Spleen (tissue), 11 donors: ENCODE data around the gene TSFM. TPM values are rescaled to one million over a fixed set of nuclear protein-coding genes. Genes with fewer than 3 reads are reported as not detected.

ENCODE experiments used
- DNase-seq: peaks from one replicate; pipeline ENCODE4 v3.0.0-alpha.2; 2020
- H3K27ac ChIP-seq, 8 donors: fragments of 200-600 bp; sonication (generic) in 7 of 8; 1 replicate in 4 of 8; 2 replicates in 4 of 8; pipeline versions ENCODE4 v1.5.0 to v1.8.0; 2016 to 2021; ENCODE audit warnings: inconsistent platforms in 4 of 8, mild to moderate bottlenecking in 4 of 8, moderate library complexity in 1 of 8
- H3K27me3 ChIP-seq, 7 donors: fragments of 200-600 bp; sonication (generic) in 6 of 7; replicated peaks in 1 of 7; 1 replicate in 4 of 7; 2 replicates in 3 of 7; pipeline versions ENCODE4 v1.5.0 to v1.8.0; 2016 to 2021; ENCODE audit warnings: inconsistent platforms in 3 of 7, mild to moderate bottlenecking in 1 of 7
- H3K36me3 ChIP-seq, 6 donors: fragments of 200-600 bp; sonication (generic) in 5 of 6; 1 replicate in 4 of 6; 2 replicates in 2 of 6; pipeline versions ENCODE4 v1.5.0 to v1.8.0; 2016 to 2021; ENCODE audit warnings: inconsistent platforms in 2 of 6
- H3K4me1 ChIP-seq, 6 donors: fragments of 200-600 bp; sonication (generic) in 5 of 6; 1 replicate in 3 of 6; 2 replicates in 3 of 6; pipeline versions ENCODE4 v1.5.0 to v1.8.0; 2016 to 2021; ENCODE audit warnings: inconsistent platforms in 3 of 6
- H3K4me3 ChIP-seq, 8 donors: fragments of 200-600 bp; sonication (generic) in 7 of 8; 1 replicate in 4 of 8; 2 replicates in 4 of 8; pipeline versions ENCODE4 v1.5.0 to v1.8.0; 2016 to 2021; ENCODE audit warnings: inconsistent platforms in 4 of 8, mild to moderate bottlenecking in 4 of 8, moderate library complexity in 2 of 8
- H3K9me3 ChIP-seq, 8 donors: fragments of 200-600 bp; sonication (generic) in 7 of 8; 1 replicate in 4 of 8; 2 replicates in 4 of 8; pipeline versions ENCODE4 v1.5.0 to v1.8.0; 2016 to 2021; ENCODE audit warnings: inconsistent platforms in 4 of 8
- POLR2A ChIP-seq, 3 donors: fragments of 450-650 bp; IDR thresholded peaks; one replicate each; pipeline ENCODE4 v1.5.1; 2017; ENCODE audit warnings: antibody characterized with exemption in 3 of 3, mild to moderate bottlenecking in 1 of 3
- POLR2AphosphoS5 ChIP-seq, 3 donors: sonication (generic); formaldehyde crosslinking; IDR thresholded peaks; one replicate each; pipeline ENCODE4 v1.5.1; 2017; ENCODE audit warnings: antibody characterized with exemption in 3 of 3
- WGBS, 5 donors: extraction: QIAGEN DNeasy Blood & Tissue Kit in 3 of 5; methylation state at CpG; one replicate each; pipeline versions ENCODE4 v1.1.5 to v1.1.7; 2013 to 2018; 5-methylcytosine and 5-hydroxymethylcytosine counted together
- intact Hi-C: fragments of 100-400 bp; cut with DNase I; formaldehyde crosslinking; loops from one replicate; pipeline ENCODE4 v1.15.0; 2023; ENCODE audit warnings: low total_unique reads
- polyA plus RNA-seq, 3 donors: library from polyadenylated mRNA; stranded (reverse); fragments of 200-250 nt; gene quantifications; one replicate each; pipeline ENCODE4 v1.2.1, GENCODE V29; 2013
- total RNA-seq, 7 donors: library from RNA; depleted of rRNA in 3 of 7; stranded (reverse); fragments of >200 nt in 3 of 7; fragmentation: NEBNext Ultra II Directional in 4 of 7; extraction: Animal tissue kit (Norgen Biotek cat#: 25700) in 4 of 7; gene quantifications; one replicate each; pipeline versions ENCODE4 v1.1.0 to v1.2.1, GENCODE V29; 2016 to 2021
- TF ChIP-seq, protein P1 (sequence below), 11 experiments: fragments of 200-600 bp in 7 of 11; fragments of 450-650 bp in 4 of 11; sonication (generic) in 4 of 11; IDR thresholded peaks in 8 of 11; conservative IDR thresholded peaks in 3 of 11; 1 replicate in 7 of 11; 2 replicates in 4 of 11; pipeline versions ENCODE4 v1.4.0 to v1.8.0; 2016 to 2021; ENCODE audit warnings: antibody characterized with exemption in 11 of 11, inconsistent platforms in 4 of 11, mild to moderate bottlenecking in 1 of 11
- donor health status: healthy with polysubstance abuse.
- donor health status: DM: no; HTN: no; CAD: no; lungs with moderate emphysema.
- donor health status: DM: no; HTN: no; CAD: no.
- donor health status: Bipolar disorder and iron deficiency.
- donor health status: healthy.
- donor health status: DM: no; HTN: no; CAD: no.
- donor health status: DM: yes; HTN: yes; CAD: no.

Gene TSFM
- total and polyA plus RNA-seq, 10 donors = 13.2 to 38.2 (median 18.1) TPM

DNA sequence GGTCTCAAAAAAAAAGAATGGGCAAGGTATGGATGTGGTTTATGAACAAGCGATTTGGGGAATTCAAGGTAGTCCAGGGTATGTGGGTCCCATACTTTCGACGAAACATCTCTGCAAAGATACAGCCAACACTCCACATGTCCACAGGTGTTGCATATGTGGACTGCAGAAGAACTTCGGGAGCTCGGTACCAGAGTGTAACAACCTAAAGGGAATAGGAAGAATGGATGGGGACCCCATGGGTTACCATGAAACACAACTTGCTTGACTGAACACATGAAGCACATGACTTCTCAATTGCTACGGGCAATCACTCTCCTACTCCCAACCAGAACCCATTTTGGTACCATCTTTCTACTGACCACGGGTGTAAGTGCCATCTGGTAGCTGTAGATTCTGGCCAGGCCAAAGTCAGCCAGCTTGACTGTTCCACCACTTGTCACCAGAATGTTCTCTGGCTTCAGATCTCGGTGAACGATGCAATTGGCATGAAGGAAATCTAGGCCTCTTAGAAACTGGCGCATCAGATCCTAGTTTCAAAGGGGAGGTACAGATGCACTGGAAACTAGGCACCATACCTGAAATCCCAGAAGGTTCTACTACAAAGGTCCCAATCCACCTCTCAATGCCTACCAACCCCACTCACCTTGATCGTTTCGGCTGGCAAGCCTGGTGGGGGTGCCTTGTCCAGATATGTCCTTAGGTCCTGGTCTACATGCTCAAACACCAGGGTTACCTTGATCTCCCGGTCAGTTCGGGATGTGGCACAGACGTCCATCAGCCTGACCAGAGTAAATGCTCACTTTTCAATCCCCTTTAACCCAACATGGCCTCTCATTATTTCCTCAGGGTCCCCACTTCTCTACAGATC, 31.8 kb upstream of the TSFM start:
- 81 to 92% (median 89%) methylated on average over 15 of the region's 15 CpGs for WGBS, 5 donors
- Histone ChIP-seq H3K36me3 (peaks cover 0 to 52% (median 39%) of the 10 kb centered on the region in 6 donors), H3K9me3 (no peaks in the 10 kb centered on the region), H3K4me3 (peak overlapping the region in 7 of 8 donors; percentile 67 to 89 (median 71)), H3K27ac (peak overlapping the region in 5 of 8 donors; percentile 82 to 93 (median 89)), H3K27me3 (peaks cover 0 to 10% (median 0%) of the 10 kb centered on the region in 7 donors), H3K4me1 (peaks cover 19 to 59% (median 49%) of the 10 kb centered on the region in 6 donors)
- TF ChIP-seq POLR2A (IDR thresholded peaks at IDR 0.05) (no peak), POLR2AphosphoS5 (IDR thresholded peaks at IDR 0.05) (no peak)
- TF ChIP-seq, protein P1, sequence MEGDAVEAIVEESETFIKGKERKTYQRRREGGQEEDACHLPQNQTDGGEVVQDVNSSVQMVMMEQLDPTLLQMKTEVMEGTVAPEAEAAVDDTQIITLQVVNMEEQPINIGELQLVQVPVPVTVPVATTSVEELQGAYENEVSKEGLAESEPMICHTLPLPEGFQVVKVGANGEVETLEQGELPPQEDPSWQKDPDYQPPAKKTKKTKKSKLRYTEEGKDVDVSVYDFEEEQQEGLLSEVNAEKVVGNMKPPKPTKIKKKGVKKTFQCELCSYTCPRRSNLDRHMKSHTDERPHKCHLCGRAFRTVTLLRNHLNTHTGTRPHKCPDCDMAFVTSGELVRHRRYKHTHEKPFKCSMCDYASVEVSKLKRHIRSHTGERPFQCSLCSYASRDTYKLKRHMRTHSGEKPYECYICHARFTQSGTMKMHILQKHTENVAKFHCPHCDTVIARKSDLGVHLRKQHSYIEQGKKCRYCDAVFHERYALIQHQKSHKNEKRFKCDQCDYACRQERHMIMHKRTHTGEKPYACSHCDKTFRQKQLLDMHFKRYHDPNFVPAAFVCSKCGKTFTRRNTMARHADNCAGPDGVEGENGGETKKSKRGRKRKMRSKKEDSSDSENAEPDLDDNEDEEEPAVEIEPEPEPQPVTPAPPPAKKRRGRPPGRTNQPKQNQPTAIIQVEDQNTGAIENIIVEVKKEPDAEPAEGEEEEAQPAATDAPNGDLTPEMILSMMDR (IDR thresholded peaks at IDR 0.05 in 8 of 11, conservative IDR thresholded peaks at IDR 0.05 in 3 of 11) = no peak
- no peak for DNase-seq
- intact Hi-C loops = no loop called here

DNA sequence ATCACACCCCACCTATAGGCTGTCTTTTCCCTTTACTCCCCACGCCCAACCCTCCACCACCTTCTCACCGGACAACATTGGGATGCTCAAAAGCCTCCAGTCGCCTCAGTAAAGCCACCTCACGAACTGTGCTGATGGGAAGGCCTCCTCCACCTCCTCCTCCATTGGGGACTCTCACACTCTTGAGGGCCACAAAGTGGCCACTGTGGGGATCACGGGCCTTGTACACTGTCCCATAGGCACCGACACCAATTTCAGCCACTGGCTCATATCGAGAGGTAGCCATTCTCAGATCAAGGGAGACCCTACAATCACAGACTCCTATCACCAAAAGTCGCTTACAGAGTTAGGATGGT, 31.2 kb upstream of the TSFM start:
- Histone ChIP-seq H3K4me3 (peak overlapping the region; percentile 56 to 89 (median 70)), H3K27ac (peak overlapping the region in 6 of 8 donors; percentile 82 to 93 (median 89)), H3K36me3 (peaks cover 0 to 46% (median 39%) of the 10 kb centered on the region in 6 donors), H3K27me3 (peaks cover 0 to 10% (median 0%) of the 10 kb centered on the region in 7 donors), H3K4me1 (peaks cover 20 to 60% (median 49%) of the 10 kb centered on the region in 6 donors), H3K9me3 (no peaks in the 10 kb centered on the region)
- WGBS, 5 donors = 8 to 13% (median 12%) methylated on average over 8 of the region's 8 CpGs
- TF ChIP-seq POLR2AphosphoS5 (IDR thresholded peaks at IDR 0.05) (no peak), POLR2A (IDR thresholded peaks at IDR 0.05) (peak in 1 of 3 donors; percentile 20)
- TF ChIP-seq, protein P1 (IDR thresholded peaks at IDR 0.05 in 8 of 11, conservative IDR thresholded peaks at IDR 0.05 in 3 of 11) = no peak
- DNase-seq = no peak
- intact Hi-C loops = no loop called here

DNA sequence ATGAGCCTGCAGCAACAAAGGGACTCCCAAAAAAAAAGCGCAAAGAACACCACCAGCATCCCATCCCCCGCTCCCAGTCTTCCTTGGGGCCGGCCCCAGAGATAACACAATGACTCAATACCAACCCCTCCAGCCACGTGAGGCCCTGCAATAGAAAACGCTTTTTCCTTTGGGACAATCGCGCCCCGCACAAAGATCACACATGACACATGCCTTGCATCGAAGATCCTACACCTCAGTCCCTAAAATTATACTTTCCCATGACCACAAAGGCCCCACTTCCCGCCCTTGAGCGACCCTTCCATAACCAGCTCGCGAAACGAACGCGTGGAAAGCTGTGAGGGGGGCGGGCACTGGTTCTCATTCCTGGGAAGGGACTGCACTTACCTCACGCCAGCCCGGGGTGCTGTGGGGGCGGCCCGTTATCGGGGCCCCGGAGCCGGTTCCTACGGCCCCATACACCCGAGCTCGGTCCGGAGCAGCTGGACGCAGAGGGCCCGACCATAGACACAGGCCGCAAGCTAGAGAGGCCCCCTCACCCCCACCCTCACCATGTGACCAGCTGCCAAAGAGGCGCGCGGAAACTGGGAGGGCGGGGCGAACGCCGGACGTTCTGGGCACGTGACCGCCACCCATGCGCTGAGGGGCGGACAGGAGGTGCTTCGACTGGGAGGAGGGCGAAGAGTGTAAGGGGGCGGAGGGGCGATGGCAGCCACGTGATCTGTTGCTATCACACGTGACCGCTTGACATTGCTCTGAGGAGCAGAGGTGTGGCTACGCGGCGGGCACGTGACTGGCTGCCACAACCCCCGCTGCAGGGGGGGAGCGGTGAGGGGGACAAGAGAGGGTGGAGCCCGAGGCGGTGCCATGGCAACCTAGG, 30.6 kb upstream of the TSFM start, which contains the start of gene CDK4:
CDK4 (minus strand) TSS at position 523 of the 880 bp plus-strand sequence. CDS start 593 bp downstream, outside the sequence.
- DNase-seq = peak; percentile 100
- intact Hi-C loops = no loop called here
- Histone ChIP-seq H3K27me3 (peaks cover 0 to 10% (median 0%) of the 10 kb centered on the region in 7 donors), H3K36me3 (peaks cover 0 to 40% (median 33%) of the 10 kb centered on the region in 6 donors), H3K4me1 (peaks cover 26 to 66% (median 52%) of the 10 kb centered on the region in 6 donors), H3K9me3 (no peaks in the 10 kb centered on the region), H3K4me3 (peak within 1 kb of the TSS; percentile 56 to 89 (median 70)), H3K27ac (peak within 1 kb of the TSS; percentile 64 to 93 (median 88))
- TF ChIP-seq POLR2AphosphoS5 (IDR thresholded peaks at IDR 0.05) = peak; percentile 90 to 95 (median 95)
- TF ChIP-seq, protein P1 (IDR thresholded peaks at IDR 0.05 in 8 of 11, conservative IDR thresholded peaks at IDR 0.05 in 3 of 11) = peak in 1 of 11 experiments; percentile 28
- TF ChIP-seq POLR2A (IDR thresholded peaks at IDR 0.05) = peak in 1 of 3 donors; percentile 60
- 0 to 1% (median 1%) methylated on average over 35 to 58 of the region's 58 CpGs for WGBS, 5 donors
